DMS53 treated with DMSO at 0.1 percent for 48 hours (cell line): ENCODE data around the gene STK38.

ENCODE experiments used
- DNase-seq: peaks from one replicate; lab custom pipeline; 2025; ENCODE audit not compliant: unreplicated experiment; lab: John Stamatoyannopoulos, UW

Gene STK38

DNA sequence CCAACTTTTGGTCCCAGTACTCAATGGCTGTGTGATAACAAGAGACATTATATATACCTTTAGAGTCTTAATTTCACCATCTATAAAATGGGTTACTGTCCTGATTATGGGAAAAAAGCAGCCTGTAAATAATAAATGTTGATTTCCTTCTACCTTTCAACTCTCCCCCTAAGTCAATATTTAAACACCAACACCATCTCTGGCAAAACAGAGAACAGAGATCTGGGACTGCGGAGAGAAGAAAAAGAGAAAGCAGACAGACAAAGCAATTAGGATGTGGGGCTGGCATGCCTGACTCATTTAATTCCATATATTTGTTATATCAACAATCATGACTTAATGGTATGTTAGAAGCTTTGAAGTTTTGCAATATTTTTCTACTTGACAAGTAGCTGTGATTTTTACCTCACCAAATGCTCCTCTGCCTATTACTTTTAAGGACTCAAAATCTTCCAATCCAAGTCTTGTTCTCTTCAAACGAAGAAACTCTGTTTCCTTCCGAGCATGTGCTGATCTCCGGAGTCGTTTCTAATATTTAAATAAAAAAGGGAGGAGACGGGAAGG lies 23.3 kb downstream of the STK38 start:
- DNase-seq: no peak

DNA sequence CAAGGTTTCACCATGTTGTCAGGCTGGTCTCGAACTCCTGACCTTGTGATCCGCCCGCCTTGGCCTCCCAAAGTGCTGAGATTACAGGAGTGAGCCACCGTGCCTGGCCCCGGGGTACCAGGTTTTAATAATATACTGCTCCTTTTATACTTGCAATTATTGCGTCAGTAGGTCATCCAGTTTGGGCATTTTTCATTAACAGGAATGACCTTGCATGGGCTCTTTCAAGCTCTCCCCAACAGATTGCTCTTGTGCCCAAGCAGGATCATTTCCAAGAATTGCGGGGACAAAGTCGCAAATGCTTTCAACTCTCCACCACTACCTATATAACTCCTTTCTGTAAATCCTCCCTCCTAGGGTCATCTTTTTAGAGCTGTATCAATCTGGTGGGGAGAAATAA lies 23.8 kb downstream of the STK38 start:
- DNase-seq: no peak

DNA sequence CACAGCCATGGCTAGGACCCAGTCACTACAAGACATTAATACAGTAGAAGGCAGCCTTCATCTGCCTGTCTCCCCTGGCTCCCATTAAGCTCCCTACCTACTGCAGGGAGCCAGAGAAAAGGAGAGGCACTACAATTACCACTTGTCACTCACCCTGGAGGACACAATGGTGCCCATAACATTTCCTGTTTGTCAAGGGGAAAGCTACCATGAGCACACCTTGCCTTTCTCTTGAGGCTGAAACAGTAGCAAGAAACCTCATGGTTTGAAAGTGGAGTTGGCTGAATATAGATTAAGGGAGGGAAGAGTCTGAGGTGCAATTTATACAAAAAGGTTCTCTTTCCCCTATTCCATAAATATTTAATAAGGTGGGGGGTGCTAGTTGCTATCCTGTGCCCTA lies 27.9 kb downstream of the STK38 start:
- DNase-seq: no peak

DNA sequence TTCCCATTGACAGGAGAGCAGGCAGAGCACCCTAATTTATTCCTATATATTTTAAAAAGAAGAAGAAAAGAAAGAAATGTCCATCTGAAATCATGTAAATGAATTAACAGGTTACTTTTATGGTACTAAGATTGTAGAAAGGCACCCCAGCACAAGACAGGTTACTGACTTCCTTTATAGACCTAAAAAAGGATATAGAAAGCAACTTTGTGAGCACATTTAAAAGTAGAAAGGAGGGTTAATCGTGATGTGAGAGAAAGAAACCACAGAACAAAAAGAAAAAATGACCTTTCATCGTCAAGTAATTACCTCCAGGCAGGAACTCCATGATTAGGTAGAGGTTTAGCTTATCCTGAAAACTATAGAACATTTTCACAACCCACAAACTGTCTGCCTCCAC lies 29.9 kb downstream of the STK38 start:
- DNase-seq: no peak

DNA sequence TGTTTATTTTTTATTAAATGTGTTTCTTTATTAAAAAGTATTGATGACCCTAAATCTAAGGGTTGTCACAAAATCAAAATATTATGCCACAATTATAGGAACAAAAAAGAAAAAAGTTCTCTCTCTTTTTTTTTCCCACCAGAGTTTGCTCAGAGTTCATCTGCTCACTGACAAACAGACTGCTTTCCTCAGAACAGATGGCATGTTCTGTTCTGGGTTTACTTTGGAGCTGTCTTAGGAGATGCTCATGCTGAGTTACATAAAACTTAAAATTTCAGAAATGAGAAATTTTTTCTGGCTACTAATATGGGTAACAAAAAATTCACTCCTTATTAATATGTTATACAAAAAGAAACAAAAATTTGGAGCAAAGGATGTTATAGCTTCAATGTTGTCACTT lies 30.3 kb downstream of the STK38 start:
- no peak for DNase-seq

DNA sequence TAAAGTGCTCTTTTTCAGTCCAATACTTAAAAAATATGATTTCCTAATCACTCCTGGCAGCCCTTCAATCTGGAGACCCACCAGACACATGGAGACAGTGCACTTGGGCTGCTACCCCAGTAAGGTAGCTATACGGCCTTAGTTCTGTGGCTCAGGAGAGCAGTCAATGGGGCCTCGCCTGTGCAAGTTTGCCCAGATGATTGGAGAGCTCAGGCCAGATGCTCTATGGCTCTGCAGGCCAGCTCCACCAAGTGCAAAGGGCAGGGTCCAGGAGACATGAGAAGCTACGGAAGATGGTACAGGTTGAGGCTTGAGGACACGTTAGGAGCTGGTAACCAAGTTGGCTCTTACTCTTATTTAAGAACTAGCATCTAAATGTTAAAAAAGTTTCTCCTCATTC lies 30.7 kb downstream of the STK38 start:
- DNase-seq: no peak

DNA sequence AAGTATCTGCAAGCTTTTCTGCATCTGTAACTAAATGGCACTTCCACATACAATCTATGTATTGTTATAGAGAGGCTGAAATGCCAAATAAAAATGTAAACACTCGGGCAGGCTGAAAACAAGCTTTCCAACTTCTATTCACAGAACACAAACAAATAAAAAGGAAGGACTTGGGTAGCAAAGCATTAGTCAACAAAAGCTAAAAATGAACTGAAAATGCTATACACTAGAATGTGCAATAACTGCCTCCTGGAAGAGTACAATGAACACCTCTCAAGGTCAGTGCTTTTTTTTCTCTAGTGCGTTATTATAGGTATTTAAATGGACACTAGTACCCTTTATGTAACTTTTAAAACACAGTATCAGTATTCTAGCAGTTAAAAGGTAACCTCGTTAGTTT lies 31.4 kb downstream of the STK38 start:
- DNase-seq: no peak

DNA sequence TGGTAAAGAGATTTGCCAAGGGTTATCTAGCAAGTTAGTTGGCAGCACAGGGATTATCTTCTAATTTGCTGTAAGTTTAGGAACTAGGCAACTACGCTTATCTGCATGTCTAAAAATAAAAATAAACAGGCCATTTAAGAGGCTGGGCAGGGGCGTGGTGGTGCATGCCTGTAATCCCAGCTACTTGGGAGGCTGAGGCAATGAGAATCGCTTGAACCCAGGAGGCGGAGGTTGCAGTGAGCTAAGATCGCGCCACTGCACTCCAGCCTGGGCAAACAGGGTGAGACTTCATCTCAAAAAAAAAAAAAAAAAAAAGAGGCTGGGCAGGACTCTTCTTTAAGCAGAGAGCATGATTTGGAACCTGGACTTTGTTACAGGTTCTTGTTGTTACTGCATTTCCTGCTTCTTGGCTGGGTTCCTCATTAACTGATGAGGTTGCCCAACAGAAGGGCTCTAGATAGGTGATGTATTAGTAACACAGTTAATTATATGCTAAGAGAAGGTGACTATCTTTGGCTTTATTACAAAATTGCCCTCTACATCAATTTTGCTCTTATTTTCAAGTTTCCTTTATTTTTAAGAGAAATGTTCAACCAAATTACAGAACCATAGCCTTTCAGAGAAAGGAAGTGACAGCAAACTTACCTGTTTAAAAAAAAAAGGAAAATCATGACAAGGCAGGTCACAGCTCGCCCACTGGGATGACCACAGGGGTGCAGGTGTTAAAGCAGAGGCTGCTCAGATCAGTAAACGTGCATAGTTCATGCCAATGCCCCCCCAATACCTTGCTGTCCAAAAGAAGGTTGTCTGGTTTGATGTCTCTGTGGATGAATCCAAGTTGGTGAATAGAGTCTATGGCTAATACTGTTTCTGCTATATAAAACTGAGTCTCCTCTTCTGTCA lies 32.5 kb downstream of the STK38 start:
- no peak for DNase-seq

DNA sequence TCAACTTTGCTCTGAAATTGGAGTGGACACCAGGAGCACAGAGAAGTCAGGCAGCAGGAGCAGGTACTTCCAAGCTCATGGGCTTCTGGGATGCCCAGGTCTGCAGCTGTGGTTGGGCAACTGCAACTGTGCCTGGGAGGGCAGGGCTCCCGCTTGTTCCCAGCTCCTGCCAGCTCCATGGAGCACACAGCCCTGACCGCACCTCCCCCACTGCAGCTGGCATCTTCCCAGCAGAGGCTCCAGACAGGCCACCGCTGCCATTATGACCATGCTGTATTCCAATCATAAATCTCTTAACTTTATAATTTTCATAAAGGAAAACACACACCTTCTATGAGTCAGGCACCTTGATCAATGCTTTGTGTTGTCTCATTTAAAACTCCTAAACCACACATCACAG lies 36.9 kb downstream of the STK38 start:
- no peak for DNase-seq

DNA sequence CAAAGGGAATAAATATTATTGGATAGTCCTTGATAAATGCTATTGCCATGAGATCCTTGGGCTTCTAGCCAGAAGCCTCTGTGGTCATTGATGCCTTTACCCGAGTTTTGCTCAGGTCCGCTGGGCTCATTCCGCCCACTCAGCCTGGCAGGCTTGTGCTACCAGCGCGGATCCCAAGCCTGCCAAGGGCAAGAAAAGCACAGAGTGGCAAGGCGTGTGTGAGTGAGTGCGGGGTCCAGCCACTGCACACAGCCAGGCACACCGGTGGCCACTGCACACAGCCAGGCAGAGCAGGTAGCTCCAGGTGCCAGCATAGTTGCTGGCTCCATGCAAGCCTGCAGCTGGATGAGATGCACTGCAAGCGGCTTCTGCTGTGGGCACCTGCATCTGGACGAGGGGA lies 38.7 kb downstream of the STK38 start:
- DNase-seq: no peak

DNA sequence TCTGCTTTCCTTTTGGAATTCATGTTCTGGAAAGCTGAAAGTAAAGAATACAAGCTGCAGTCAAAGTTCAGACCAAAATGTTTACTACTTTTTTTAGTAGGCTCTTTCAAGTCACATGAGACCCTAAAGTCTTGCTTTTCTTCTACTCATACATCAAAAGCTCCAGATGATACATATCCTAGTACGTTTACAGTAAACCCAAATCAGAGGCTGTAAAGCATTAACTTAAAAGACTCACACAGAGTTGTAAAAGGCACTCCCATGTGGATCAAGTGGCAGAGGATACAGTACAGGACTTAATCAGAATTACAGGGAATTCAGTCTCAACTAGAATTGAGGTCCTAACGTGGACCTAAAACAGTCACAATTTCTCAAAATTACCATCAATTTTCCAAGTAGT lies 40.7 kb downstream of the STK38 start:
- DNase-seq: no peak

DNA sequence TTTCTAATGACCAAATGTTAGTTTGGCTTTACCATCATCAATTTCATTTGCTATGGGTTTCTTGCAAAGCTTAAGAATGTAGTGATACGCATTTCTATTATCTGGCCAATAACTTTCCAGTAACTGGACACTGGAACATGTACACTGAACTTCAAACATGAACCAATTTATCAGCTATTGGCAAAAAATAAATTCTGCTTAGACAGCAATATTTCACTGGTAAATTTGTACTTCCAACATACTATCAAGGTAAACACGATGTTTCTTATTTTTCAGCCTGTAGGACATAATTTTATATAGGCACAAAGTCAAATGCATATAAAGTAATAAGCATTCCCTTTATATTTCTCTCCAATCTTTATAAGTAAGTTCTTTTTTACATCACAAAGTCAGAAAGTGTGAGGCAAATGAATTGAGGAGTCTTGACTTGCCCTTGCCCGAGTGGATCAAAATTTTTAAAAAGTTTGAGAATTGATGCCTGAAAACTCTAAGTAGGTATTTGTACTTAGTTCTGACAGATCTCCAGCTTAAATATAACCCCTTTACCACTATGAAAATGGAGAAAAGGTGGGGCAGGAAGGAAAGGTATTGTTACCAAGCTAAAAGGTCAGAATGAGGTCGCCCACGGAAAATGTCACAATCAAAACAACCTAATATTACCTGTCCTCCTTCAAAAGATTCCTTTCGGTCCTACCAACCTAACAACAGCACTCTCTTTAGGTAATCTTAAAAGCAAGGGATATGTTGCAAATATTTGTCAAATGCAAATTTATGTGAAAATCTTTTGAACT lies 41.3 kb downstream of the STK38 start:
- DNase-seq: no peak

DNA sequence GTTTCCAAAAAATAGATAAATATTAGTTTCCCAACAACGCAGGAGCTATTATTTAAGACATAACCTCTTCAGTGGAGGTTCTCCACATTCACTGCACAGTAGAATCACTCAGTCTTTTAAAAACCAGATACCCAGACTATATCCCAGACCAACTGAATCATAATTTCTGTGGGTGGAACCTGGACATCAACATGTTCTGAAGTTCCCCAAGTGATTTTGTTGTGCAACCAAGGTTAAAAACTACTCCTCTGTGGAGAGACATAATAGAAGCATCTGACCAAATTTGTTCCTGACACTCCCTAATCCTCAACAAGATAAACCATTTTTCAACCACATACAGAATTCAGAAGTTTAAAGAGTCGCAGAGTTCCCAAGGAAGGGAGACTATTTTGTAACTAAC lies 42.3 kb downstream of the STK38 start:
- DNase-seq: no peak

DNA sequence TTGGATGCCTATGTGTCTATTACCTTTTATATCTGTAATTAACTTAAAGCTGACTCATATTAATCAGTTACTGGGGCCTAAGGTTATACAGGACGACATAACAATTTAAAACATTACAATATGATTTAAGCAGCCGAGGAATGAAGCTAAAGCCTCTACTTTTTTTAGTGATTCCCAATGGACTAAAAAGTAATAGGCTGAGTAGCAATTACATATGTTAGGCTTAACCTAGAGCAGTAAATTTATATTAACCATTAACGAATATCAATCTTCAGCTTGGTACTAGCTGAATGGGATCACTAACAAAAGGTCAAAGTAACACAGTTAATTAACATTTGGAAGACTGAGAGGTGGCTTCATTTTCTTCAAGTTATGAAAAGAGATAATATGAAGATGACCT lies 43.1 kb downstream of the STK38 start:
- no peak for DNase-seq

DNA sequence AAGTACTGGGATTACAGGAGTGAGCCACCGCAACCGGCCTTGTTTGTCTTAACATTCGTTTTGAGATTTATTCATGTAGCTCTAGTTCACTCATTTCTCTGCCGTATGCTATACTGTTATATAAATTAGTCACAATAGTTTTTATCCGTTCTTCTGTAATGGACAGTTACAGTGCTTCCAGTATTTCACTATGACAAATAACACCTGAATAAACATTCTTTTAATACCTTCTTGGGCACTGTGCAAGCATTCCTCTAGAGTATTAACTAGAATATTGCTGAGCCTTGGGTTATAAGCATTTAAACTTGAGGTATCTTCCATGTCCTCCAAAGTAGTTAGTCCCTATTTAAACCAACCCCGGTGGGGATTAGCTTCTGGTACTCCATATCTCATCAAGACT lies 45.6 kb downstream of the STK38 start:
- DNase-seq: no peak

DNA sequence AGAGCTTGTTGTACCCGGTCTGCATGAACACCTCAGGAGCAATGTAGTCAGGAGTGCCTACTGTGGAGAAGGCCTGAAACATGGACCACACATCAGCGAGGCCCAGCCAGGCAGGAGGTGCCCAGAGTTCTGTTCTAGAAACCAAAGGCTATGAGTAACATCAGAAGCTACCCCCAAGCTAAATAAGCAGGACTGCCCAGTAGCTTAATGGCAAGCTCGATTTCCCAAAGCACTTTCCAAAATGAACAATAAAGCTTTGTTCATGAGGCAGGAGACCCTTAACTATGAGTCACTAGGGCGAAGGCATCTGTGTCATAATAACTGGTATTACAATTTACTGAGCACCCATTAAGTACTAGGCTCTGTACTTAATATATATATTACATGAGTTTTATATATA lies 47.4 kb downstream of the STK38 start:
- DNase-seq: no peak

DNA sequence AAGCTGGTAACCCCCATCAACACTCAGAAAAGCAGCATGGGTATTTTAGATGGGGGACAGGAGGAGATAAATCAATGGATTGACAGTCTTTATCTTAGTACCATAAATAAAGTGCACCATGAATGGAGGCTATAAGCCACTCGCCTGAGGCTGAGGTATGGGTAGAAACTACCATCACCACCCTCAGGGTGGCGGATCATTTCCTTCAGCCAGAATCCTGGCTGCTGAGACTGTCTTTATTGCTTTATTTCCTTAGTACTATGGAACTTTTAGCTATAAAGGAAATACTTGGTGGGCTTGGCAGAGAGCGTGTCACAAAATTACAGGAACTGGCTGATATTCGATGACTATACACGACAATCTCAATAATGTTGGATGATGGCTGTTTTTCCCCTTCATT lies 52.2 kb downstream of the STK38 start:
- DNase-seq: no peak

DNA sequence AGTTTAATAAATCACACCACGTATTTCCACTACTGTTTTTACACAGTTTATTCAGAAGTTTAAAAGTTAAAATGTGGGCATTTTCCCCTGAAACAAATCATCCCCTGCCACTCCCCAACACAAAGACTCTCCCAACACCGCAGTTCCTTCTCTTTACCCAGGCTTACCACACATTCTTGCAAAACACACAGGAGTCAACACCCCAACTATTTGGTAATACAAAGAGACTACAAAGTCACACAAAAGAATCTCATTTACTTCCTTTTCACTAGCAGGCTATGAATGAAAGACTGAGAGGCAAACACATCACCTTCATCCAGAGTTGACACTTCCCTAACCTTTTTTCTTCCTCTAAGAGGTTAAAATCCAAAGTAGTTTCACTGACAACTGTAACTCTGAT lies 53.4 kb downstream of the STK38 start:
- DNase-seq: no peak

DNA sequence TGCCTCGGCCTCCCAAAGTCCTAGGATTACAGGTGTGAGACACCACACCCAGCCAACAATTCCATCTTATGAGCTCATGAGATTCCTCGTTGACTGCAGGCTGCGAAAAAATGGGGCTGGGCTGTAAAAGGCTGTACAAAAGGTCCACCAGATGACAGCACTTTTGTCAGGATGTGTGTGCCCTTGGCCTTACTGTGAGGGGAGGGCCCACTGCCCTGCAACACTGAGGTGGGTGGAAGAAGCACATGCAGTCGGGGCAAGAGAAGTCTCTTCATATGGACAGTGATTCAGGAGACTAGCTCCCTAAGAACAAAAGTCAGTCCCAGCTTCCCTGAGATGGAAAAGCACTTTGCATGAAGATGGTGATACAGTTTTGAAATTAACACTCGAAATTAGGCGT lies 54.0 kb downstream of the STK38 start:
- DNase-seq: no peak

DNA sequence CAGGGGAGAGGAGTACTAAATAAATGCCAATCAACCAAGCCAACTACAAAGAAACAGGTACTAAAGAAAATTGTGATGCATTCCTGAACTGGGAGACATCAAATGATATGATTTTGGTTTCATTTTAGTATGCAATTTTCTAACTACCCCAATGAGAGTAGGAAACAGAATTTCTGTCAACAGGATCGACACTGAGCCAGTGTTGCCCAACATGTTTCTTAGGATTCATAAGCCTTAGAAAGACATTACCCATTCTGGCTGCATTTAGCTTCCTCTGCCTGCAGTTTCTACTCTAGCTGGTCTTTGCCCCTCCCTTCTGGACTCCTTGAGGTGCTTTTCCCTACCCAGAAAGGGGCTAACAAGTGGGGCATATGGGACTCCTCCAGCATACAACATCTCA lies 54.7 kb downstream of the STK38 start:
- no peak for DNase-seq

DNA sequence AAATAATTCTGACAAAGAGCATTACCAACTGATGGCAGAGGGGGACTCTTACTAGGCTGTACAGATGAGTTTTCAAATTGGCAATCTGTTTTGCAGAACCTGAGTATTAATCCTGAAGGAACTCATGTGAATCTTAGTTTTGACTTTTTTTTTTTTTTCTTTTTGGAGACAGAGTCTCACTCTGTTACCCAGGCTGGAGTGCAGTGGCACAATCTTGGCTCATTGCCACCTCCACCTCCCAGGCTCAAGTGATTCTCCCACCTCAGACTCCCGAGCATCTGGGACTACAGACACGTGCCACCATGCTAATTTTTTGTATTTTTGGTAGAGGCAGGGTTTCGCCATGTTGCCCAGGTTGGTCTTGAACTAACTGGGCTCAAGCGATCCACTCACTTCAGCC lies 55.2 kb downstream of the STK38 start:
- no peak for DNase-seq

DNA sequence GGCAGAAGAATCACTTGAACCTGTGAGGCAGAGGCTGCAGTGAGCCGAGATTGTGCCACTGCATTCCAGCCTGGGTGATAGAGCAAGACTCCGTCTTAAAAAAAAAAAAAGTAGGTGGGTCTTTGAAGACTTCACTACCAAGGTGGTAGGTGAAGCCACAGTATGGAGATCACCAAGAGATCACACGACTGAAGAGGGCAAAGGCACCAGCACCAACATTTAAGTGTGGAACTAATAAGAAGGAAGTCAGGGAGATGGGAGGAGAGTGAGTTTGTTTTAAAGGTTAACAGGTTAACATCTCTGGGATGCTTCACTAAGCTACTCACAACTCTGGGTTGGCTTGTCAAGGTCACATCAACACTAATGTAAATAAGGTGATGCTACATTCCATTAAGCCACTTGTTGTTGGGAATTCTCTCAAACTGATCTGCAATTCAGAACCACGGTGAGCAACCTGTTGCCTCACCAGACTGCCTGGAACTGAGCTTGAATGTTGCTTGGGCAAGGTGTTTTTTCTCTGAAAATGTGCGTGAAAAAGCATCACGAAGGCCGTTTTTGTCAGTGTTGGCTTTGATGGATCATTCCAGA lies 55.8 kb downstream of the STK38 start:
- DNase-seq: no peak
